ENCODE measurements around the gene DERA.

DERA gene

DNA sequence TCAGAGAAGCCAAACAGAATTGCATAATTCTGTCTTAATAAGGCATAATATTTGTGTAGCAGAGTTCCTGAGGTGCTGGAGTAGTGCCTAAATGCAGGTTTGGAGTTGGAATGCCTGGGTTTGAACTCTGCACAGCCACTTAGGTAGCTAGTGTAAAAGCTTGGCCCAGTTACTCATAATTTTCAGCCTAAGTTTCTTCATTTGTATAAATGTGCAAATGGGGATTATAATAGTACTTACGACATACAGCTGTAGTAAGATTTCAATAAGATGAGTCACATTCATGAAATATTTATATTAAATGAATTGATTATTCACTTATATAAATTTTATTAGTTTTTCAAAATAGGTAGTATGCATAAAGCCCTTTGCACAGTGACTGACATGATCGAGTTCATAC, 175.8 kb downstream of the DERA start:
- no peak for FAIRE-seq

Data from A204.1 (cell line).